Measurements from ENCODE around the gene MTHFD1L.
"Not testable (repeated sequence)": the region's sequence is repeated elsewhere in the genome, so short reads cannot be mapped to it uniquely, and the experiment has no call there.

The MTHFD1L gene

GRCh38 chr6:150865406-150866146 lies at the start of gene MTHFD1L:
MTHFD1L (plus strand) TSS chr6:150865702; CDS start chr6:150865823, 121 bp downstream.
- peak; percentile 73 to 78 for DNase-seq

GRCh38 chr6:150816554-150816953 lies 48.9 kb upstream of the MTHFD1L start:
- not testable (repeated sequence) for DNase-seq

GRCh38 chr6:150822932-150823331 lies 42.6 kb upstream of the MTHFD1L start:
- no peak for DNase-seq

- no peak for DNase-seq
These were observed 38.7 kb upstream of the MTHFD1L start for GRCh38 chr6:150826788-150827187.

GRCh38 chr6:150828107-150828506 lies 37.4 kb upstream of the MTHFD1L start:
- DNase-seq: not testable (repeated sequence)

GRCh38 chr6:150830439-150831165 lies 34.9 kb upstream of the MTHFD1L start:
- no peak for DNase-seq

GRCh38 chr6:150831577-150831976 lies 33.9 kb upstream of the MTHFD1L start:
- no peak for DNase-seq

- DNase-seq: no peak
These were observed 29.9 kb upstream of the MTHFD1L start for GRCh38 chr6:150835620-150836019.

GRCh38 chr6:150840185-150840584 lies 25.3 kb upstream of the MTHFD1L start:
- no peak for DNase-seq

- no peak for DNase-seq
These were observed 24.3 kb upstream of the MTHFD1L start for GRCh38 chr6:150841189-150841588.

GRCh38 chr6:150841697-150842096 lies 23.8 kb upstream of the MTHFD1L start:
- DNase-seq: no peak

- no peak for DNase-seq
These were observed 21.1 kb upstream of the MTHFD1L start for GRCh38 chr6:150844371-150844770.

- DNase-seq: no peak
These were observed 18.9 kb upstream of the MTHFD1L start for GRCh38 chr6:150846641-150847040.

- no peak for DNase-seq
These were observed 17.1 kb upstream of the MTHFD1L start for GRCh38 chr6:150848400-150848799.

- DNase-seq: not testable (repeated sequence)
These were observed 11.1 kb upstream of the MTHFD1L start for GRCh38 chr6:150854392-150854791.

GRCh38 chr6:150855171-150855570 lies 10.3 kb upstream of the MTHFD1L start:
- not testable (repeated sequence) for DNase-seq

- DNase-seq: no peak
These were observed 8.2 kb upstream of the MTHFD1L start for GRCh38 chr6:150857062-150857944.

GRCh38 chr6:150857945-150858308 lies 7.6 kb upstream of the MTHFD1L start:
- DNase-seq: no peak

- DNase-seq: not testable (repeated sequence)
These were observed 3.9 kb upstream of the MTHFD1L start for GRCh38 chr6:150861448-150862168.

GRCh38 chr6:150863213-150863928 lies 2.1 kb upstream of the MTHFD1L start:
- DNase-seq: no peak

GRCh38 chr6:150865043-150865405 lies 478 bp upstream of the MTHFD1L start:
- no peak for DNase-seq

All from activated CD4-positive, alpha-beta T cell treated with anti-CD3 and anti-CD28 coated beads for 4 hours (primary cell).